Fibroblast of lung (primary cell): ENCODE results near the gene WRAP73. TPM values are rescaled to one million over a fixed set of nuclear protein-coding genes. Genes with fewer than 3 reads are reported as not detected.

Source experiments
- DNase-seq, 2 donors: peaks; one replicate each; pipeline versions ENCODE4 v3.0.0 to v3.0.0-alpha.2; 2010; ENCODE audit warnings: low read depth in 2 of 2
- H2AFZ ChIP-seq: 2 replicates; pipeline ENCODE4 v1.5.1; 2012; ENCODE audit warnings: low read length, control low read depth, inconsistent platforms
- H3K27ac ChIP-seq: 2 replicates; pipeline ENCODE4 v1.5.1; 2011; ENCODE audit warnings: low read length, control low read depth; ENCODE audit not compliant: insufficient read depth
- H3K27me3 ChIP-seq: 2 replicates; pipeline ENCODE4 v1.5.1; 2011; ENCODE audit warnings: mild to moderate bottlenecking, low read length; ENCODE audit not compliant: control insufficient read depth, insufficient read depth
- H3K36me3 ChIP-seq: 2 replicates; pipeline ENCODE4 v1.5.1; 2011; ENCODE audit warnings: low read length; ENCODE audit not compliant: control insufficient read depth, insufficient read depth
- H3K4me1 ChIP-seq: 2 replicates; pipeline ENCODE4 v1.5.1; 2011; ENCODE audit warnings: low read length; ENCODE audit not compliant: control insufficient read depth, insufficient read depth; ENCODE audit errors: extremely low read depth
- H3K4me2 ChIP-seq: 2 replicates; pipeline ENCODE4 v1.5.1; 2011; ENCODE audit warnings: low read length, control low read depth; ENCODE audit not compliant: insufficient read depth; ENCODE audit errors: extremely low read depth
- H3K4me3 ChIP-seq, 4 experiments: fragments of 200-600 bp in 1 of 4; sonication (generic) in 1 of 4; replicated peaks in 1 of 4; 2 replicates each; pipeline ENCODE4 v1.5.1; 2011 to 2016; ENCODE audit warnings: low read length in 4 of 4, low read depth in 3 of 4, mild to moderate bottlenecking in 3 of 4, control low read depth in 2 of 4, inconsistent platforms in 1 of 4, mixed read lengths in 1 of 4; ENCODE audit not compliant: insufficient read depth in 1 of 4; ENCODE audit errors: control extremely low read depth in 1 of 4
- H3K79me2 ChIP-seq: 2 replicates; pipeline ENCODE4 v1.5.1; 2012; ENCODE audit warnings: mild to moderate bottlenecking, low read length, inconsistent platforms; ENCODE audit not compliant: control insufficient read depth, insufficient read depth
- H3K9ac ChIP-seq: 2 replicates; pipeline ENCODE4 v1.5.1; 2011; ENCODE audit warnings: mild to moderate bottlenecking, low read length, control low read depth; ENCODE audit not compliant: insufficient read depth
- H3K9me3 ChIP-seq: 2 replicates; pipeline ENCODE4 v1.5.1; 2012; ENCODE audit warnings: low read depth, low read length; ENCODE audit not compliant: control insufficient read depth, insufficient read depth
- H4K20me1 ChIP-seq: 2 replicates; pipeline ENCODE4 v1.5.1; 2011; ENCODE audit warnings: low read length; ENCODE audit not compliant: control insufficient read depth, insufficient read depth; ENCODE audit errors: extremely low read depth
- CTCF ChIP-seq, 2 donors: IDR thresholded peaks in 1 of 2; conservative IDR thresholded peaks in 1 of 2; 1 replicate in 1 of 2; 2 replicates in 1 of 2; pipeline ENCODE4 v1.5.1; 2011 to 2012; ENCODE audit warnings: low read length in 2 of 2, control low read depth in 1 of 2, inconsistent platforms in 1 of 2, low read depth in 1 of 2, mild to moderate bottlenecking in 1 of 2
- EZH2 ChIP-seq: IDR thresholded peaks from 2 replicates; pipeline ENCODE4 v1.5.1; 2012; ENCODE audit warnings: low read length, control low read depth, mild to moderate bottlenecking; ENCODE audit errors: missing control alignments
- polyA plus RNA-seq, 2 donors: library from polyadenylated mRNA; depleted of rRNA in 1 of 2; stranded (reverse) in 1 of 2; unstranded in 1 of 2; fragments of >200 nt; gene quantifications; 2 replicates each; pipeline ENCODE4 v1.2.1, GENCODE V29; 2011 to 2012; ENCODE audit warnings: missing spikeins in 1 of 2
- total RNA-seq: library from RNA; depleted of rRNA; stranded (reverse); fragments of >200 nt; gene quantifications from 2 replicates; pipeline ENCODE4 v1.2.1, GENCODE V29; 2014

WRAP73 gene
- total and polyA plus RNA-seq, 2 donors (not counting 1 experiment from before 2014, with no cell fraction given), result 12.0 to 15.0 TPM

DNA sequence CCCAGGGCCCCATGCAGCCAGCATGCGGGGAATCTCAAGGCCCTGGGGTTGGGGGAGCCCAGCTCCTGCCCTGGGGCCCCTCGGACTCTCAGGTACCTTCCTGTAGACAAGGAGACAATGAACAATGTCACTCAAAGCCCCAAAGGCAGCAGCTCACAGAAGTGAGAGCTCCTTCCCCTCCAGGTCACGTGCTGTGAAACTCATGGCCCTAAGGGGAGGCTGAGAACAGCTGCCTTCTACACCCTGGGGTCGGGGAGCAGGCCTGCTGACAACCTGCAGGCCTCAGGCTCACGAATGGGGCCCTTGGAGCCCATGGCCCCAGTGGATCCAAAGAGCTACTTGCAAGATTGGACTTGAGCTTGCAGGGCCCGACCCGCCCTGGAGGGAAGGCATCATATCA lies 41.7 kb downstream of the WRAP73 start:
- H3K9ac ChIP-seq, result no peak overlapping the region
- H3K36me3 ChIP-seq, result no peaks in the 10 kb centered on the region
- H3K79me2 ChIP-seq, result no peaks in the 10 kb centered on the region
- H3K27ac ChIP-seq, result no peak overlapping the region
- no peak overlapping the region for H2AFZ ChIP-seq
- no peaks in the 10 kb centered on the region for H3K9me3 ChIP-seq
- no peak overlapping the region for H3K4me3 ChIP-seq
- no peak overlapping the region for H3K4me2 ChIP-seq
- H4K20me1 ChIP-seq, result no peaks in the 10 kb centered on the region
- DNase-seq, result no peak
- no peaks in the 10 kb centered on the region for H3K4me1 ChIP-seq
- H3K27me3 ChIP-seq, result peaks cover 7% of the 10 kb centered on the region
- TF ChIP-seq EZH2, result no peak
- TF ChIP-seq CTCF (conservative IDR thresholded peaks at IDR 0.05 in 1 of 2, IDR thresholded peaks at IDR 0.05 in 1 of 2; ENCODE audit: low read depth in 1 of 2, low read length in 2 of 2), result no peak

- no peaks in the 10 kb centered on the region for H3K4me1 ChIP-seq
- no peaks in the 10 kb centered on the region for H3K9me3 ChIP-seq
- no peak overlapping the region for H3K27ac ChIP-seq
- H2AFZ ChIP-seq, result no peak overlapping the region
- no peak for DNase-seq
- no peak overlapping the region for H3K9ac ChIP-seq
- no peaks in the 10 kb centered on the region for H3K79me2 ChIP-seq
- H4K20me1 ChIP-seq, result no peaks in the 10 kb centered on the region
- peaks cover 7% of the 10 kb centered on the region for H3K27me3 ChIP-seq
- H3K4me2 ChIP-seq, result no peak overlapping the region
- no peaks in the 10 kb centered on the region for H3K36me3 ChIP-seq
- no peak overlapping the region for H3K4me3 ChIP-seq
- TF ChIP-seq EZH2, result no peak
- TF ChIP-seq CTCF (conservative IDR thresholded peaks at IDR 0.05 in 1 of 2, IDR thresholded peaks at IDR 0.05 in 1 of 2; ENCODE audit: low read depth in 1 of 2, low read length in 2 of 2), result no peak
These were observed 42.2 kb downstream of the WRAP73 start for GRCh38 chr1:3607703-3608065.

DNA sequence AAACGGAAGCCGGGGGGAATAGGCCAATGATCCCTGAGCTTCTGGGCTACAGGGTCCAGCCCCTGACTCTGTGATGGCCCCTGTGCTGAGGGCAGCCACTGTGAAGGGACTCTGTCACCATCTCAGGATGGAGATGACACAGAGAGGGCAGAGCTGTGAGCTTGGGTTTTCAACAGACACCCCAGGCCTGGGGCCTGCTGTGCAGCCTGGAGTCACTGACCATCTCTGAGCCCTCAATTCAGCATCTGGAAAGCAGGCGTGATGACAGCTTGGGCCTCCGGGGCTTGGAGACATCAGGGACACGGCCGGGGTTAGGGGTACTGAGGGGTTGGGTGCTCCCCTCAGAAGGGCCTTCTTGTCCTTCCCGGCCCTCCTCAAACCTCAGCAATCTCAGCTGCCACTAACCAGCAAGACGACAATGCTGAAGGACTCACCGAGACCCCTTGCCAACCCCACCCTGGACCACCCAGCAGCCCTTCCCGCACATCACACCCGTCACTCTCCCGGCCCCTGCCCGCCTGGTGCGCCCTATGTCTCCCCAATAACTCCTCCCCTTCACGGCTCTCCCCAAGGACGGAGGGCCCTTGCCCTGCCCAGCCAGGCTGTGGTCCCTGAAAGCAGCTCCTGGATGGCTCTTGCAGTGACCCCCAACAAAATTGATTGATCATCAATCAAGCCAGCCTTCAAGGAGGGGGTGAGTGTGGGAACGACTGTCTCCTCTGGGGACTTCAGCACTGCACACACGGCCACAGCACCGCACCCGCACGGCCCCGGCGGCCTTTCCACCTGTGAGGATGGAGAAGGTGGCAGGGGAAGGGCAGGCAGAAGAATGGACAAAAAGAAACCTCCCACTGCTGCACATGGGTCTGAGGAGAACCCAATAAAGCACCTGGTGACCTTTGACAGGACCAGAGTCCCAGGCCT lies 42.9 kb downstream of the WRAP73 start:
- no peak for DNase-seq
- Histone ChIP-seq H3K9me3 (no peaks in the 10 kb centered on the region), H3K4me2 (no peak overlapping the region), H3K4me1 (no peaks in the 10 kb centered on the region), H3K27ac (no peak overlapping the region), H3K79me2 (no peaks in the 10 kb centered on the region), H3K36me3 (no peaks in the 10 kb centered on the region), H3K4me3 (no peak overlapping the region), H2AFZ (no peak overlapping the region), H3K27me3 (peaks cover 7% of the 10 kb centered on the region), H4K20me1 (no peaks in the 10 kb centered on the region), H3K9ac (no peak overlapping the region)
- TF ChIP-seq CTCF (conservative IDR thresholded peaks at IDR 0.05 in 1 of 2, IDR thresholded peaks at IDR 0.05 in 1 of 2; ENCODE audit: low read depth in 1 of 2, low read length in 2 of 2), result no peak
- no peak for TF ChIP-seq EZH2
